ENCODE data around the gene STAT4.

Gene STAT4

DNA sequence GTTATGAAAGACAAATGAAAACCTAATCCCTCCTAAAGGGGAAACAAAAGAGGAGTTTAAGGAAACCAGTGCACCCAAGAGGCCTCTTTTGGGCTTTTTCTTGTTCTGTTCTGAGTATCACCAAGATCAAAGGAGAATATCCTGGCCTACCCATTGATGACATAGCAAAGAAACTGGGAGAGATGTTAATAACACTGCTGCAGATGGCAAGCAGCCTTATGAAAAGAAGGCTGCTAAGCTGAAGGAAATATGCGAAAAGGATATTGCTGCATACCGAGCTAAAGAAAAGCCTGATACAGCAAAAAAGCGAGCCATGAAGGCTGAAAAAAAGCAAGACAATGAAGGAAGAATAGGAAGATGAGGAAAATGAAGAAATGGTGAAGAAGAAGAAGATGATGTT, 23.6 kb upstream of the STAT4 start:
- no peak for DNase-seq

DNA sequence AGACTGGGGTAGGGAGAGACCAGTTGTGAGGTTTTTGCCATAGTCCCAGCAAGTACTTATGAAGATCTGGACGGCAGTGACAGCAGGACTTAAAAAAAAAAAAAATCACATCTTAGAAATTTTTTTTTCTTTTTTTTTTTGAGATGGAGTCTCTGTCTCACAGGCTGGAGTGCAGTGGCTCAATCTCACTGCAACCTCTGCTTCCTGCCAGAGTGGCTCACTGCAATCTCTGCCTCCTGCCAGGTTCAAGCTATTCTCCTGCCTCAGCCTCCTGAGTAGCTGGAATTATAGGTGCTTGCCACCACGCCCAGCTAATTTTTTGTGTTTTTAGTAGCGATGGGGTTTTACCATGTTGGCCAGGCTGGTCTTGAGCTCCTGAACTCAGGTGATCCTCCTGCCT, 22.4 kb upstream of the STAT4 start:
- no peak for DNase-seq

DNA sequence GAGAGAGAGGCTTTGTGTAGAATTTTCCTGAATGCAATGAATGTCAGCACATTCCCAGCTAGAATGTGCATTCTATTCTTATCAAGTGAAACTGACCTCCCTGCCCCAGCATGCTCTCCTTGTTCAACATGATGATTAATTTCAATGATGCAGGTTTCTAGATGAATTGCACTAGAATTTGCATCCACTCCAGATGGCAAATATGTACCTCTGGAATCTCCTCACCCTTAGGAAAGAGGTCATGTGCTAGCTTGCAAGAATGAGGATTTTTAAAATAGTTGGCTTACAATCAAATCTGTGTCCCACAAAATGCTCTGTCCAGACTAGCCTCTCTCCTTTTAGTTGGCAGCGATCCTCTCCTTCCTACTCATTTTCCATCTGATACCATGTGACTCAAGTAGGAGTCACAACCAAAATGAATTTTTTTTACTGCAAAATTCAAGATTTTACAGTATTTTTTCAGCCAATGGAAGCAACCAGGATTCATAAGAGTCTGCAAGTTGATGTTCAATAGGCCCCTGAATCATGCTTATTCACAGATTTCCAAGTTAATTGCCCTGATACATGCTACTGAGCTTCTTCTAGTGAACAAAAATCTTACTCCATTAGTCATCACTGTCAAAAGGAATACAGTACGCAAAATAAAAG, 21.0 kb upstream of the STAT4 start:
- no peak for DNase-seq

DNA sequence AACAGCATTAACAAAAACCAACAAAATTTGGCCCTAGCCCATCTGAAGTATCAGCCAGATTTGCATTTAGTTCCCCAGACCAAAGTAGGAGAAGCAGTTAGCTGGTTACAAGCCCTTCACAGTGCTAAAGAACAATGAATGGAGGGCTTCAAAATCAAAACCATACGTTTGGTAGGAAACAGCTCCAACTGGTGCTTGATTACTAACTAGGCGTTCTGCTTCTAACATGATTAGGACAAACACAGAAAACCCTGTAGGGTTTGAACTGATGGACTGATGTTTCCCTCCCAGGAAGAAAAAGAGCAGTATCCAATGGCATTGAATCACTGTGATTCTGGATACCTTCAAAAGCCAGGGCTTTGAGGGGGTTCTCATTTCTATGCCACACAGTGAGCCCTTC, 20.5 kb upstream of the STAT4 start:
- DNase-seq = no peak

DNA sequence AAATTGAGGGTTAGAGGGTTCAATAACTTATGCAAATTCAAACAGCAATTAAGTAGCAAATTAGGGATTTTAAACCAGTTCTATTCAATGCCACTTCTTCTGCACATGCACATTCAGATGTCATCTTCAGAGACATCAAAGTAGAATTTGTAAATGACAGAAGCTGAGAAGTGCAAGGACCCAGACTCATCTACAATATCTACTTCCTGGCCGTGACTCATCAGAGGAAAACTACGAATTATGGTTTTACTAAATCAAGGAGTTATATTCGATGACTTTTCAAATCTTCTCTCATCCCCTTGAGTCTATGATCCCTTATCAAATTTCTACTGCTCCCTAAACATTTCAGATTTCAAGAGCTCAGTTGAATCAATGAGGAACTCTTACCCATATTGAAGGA, 20.0 kb upstream of the STAT4 start:
- no peak for DNase-seq

DNA sequence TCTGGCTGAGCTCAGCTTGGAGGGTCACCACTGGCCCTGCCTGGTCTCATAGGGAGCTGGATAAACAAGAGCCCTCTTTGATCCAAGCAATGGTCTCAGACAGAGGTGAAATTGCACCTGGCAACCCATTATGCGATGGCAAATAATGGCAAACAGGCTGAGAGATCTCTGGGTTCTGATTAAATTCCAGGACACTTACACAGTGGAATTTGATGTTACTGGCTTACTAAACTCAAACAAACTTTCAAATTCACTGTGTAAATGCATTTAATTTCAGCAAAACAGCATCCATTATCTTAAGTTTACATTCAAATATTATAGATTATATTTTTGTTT, 19.5 kb upstream of the STAT4 start:
- no peak for DNase-seq

DNA sequence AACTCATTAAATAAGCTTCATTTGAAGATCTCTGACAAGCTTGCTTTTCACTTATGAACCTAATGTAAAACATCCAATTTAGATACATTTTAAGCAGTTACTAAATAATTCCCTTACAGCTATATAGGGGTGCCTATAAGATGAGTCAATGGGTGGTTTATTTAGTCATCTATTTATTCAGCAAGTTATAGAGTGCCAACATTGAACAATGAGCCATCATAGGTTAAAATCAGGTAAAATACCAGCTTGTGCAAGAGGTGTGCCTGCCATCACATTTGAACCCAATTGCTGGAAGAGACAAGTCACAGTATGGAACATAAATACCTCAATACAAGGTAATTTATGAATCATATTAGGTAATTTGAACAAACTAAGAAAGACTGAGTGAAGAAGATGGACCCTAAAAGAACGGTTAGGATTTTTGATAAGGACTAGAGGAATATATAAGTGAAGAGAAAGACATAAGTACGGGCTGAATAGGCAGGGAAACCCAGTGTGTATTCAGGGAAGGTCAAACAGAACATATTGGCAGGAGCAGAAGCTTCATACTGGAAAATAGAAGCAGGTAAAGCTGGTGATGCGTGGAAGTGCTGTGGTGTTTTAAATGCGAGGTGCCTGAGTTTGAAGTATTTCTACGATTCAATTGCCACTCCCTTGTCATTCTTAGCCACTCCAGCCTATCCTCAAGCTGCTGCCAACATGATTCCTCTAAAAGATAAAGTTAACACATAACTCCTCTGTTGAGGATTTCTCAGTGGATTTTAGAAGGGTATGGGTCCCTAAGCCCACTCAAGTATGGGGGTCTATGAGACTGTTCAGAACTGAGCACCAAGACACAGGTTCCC, 18.9 kb upstream of the STAT4 start:
- DNase-seq = no peak

DNA sequence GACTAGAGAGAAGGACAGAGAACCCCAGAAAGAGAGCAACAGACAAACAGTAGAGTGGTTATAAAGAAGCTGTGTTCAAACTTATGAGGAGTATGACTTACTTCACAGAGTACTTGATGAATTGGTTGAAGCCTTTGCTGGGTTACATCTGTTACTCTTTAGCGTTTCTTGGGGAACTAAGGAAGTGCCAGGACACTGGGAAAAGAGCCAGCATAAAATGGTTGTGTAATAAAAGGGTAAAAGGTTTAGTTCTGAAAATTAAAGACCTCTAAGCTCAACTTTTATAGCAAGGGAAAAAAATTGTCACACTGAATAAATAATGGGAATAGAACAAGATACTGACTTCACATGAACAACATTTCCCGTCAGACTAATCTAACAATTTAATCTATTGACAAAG, 17.0 kb upstream of the STAT4 start:
- DNase-seq = no peak

DNA sequence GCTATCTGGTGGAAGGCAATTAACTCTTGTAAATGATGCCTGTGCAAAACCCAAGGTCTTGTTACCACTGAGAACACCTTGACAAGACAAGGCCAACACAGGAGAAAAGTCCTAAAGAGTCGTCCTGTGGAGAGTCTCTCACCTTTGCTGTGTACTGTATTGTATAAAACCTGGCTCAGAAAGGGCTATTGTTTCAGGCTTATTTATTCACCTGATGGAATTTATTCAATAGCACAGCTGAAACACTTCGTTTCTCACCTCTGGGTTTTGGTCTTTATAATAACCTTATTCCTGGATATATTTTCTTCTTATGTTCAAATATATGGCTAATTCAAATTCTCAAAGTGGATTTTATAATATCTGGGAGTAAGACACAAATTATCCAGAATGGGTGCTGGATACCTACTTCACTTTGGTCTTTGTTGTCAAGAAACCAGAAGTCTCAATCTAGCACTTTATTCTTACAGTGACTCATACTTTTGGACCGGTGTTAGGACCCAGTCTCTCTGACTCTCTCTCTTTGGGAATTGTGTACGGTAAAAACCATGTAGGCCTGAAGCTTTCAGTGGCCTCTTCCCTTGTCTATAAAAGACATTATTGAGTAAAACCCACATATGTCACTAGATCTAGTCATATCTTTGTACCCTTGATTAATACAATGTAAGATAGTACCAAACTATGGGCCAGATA, 16.1 kb upstream of the STAT4 start:
- no peak for DNase-seq

DNA sequence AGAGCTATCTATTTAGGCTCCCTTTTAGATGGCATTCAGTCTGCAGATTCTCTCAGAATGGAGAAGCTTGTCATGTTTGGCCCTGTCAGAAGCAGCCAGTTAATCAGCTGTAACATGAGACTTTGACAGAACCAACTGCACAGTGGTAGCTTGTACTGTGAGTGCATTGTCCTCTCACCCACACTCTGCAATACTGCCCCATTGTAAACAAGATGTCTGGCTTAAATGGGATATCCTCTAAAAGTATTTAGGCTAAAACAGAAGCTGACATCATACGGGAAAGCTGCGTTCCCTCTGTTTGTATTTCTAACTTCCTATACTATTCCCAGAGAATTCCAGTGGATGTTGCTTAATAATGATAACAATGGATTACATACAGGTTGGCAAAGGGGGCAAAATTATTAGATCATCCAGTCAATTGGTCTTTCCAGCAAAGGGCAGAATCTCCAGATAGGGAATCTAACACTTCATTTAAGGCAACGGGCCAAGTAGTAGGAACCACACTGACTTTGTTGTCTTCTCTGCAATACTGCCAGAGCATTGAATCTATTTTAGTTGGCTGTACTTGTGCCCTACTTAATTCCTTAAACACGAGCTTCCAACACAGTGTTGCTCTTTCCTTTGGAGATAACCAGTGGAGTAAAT, 15.4 kb upstream of the STAT4 start:
- DNase-seq = no peak

DNA sequence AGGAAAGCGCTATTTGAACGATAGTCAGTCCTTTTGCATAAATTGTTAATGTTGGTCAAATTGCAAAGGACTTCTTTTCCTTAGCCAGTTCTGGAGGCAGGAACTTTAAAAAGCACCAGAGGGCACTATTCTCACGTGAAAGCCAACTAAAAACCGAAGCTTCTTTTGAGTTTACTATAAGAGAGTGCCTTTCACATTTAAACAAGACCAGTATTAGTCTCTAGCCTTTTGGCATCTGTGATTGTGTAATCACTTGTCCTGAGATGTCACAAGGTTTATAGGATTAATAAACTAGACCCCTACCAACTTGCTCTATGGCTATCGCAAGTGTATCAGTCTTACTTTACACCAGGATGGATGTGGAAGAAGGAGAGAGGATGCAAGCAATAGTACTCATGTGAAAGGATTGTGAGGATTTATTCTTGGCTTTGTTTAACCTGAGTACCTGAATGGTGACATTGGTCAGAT, 14.4 kb upstream of the STAT4 start:
- DNase-seq = peak; percentile 73

DNA sequence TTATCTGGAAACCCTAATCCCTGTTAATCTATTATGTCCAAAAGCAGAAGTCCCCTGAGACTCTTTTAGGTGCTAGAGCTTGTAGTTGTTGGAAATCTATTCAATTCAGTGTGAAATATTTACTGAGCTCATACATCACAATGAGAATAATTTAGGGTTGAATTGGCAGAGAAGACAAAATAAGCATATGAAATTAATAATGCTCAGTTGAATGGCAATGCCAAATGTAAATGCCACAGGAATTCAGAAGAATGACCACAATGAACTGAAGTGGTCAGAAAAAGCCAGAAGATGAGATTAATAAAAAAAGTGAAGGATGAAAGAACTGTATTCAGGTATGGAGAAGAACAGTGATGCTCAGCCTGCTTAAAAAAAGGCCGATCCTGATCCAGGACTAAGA, 8.0 kb upstream of the STAT4 start:
- no peak for DNase-seq

DNA sequence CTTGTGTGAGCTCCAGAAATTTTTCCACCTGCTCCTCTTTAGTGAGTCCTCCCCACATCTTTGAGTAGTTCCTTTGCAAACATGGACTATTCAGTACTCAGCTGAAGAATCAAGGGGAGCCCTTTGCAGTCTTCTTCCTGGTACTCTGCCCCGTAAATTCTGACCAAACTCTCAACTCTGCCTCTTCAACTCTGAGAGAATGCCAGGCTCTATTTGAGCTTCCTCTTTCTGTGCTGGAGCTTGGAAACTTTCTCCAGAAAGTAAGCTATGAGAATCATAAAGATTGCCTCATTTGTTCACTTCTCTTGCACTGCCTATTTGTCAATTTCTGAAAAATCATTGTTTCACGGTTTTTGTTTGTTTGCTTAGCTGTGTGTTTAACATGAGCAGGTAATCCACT, 7.4 kb upstream of the STAT4 start:
- peak; percentile 59 for DNase-seq

DNA sequence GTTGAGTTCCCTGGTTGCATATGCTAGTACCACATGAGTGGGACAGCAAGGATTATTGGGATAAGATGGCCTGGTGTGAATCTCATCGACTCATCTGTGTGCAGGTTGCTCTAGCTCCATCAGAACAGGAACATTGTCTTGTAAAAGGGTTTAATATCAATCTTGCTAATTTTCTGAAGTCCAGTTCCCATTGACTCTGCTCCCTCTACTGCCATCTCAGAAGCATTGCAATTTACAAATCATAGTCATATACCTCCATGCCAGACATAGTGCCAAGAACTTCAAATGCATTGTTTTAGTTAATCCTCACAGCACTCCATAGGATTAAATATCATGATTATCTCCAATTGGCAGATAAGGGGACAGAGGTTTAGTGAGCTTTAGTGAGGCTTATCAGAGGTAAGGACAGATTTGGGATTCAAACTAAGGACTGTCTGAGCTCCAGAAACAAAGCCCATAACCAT, 4.8 kb upstream of the STAT4 start:
- peak; percentile 70 for DNase-seq

DNA sequence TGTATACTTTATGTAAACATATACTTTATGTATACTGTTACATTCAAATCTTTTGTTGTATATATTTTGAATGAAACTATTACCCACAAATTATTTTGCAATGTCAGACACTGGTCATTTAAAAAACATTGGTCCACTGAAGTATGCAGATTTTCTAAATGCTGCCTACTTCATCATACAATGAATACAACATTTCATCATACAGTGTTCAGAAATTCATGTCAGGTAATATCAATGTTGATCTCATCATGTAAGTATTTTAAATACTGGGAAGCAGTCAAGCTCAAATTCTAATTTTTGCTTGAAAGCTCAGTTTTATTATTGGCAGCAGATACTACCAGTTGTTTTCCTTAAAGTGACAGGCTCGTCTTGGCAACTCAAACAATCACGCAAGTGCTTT, 2.9 kb upstream of the STAT4 start:
- DNase-seq = no peak

DNA sequence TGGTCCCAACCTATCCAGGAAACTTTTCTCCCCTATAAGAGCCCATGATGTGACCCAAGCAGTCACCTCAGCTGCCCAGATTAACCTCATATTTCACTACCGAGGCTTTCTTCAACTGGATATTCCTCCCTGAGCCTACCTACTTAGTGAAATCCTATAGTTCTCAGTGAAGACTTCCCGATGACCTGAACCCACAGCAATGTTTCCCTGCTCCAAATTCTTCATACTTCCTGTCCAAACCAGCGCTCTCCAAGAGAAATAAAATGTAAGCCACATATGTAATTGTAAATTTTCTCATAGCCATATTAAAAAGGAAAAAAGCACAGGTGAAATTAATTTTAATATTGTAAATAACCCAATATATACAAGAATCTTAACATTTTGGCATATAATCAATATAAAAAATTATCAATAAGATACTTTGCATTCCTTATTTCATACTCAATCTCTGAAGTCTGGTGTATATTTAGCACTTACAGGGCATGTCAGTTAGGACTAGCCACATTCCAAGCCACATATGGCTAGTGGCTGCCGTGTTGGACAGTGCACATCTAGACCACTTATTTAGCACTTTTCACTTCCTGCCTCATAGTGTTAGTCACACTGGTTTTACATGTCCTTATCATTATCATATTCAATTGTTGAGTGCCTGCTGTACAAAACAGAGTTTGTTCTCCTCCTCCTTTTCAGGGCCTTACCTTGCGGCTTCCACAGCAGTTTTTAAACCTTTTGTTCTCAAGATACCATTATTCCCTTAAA, 1.9 kb upstream of the STAT4 start:
- peak; percentile 80 for DNase-seq

DNA sequence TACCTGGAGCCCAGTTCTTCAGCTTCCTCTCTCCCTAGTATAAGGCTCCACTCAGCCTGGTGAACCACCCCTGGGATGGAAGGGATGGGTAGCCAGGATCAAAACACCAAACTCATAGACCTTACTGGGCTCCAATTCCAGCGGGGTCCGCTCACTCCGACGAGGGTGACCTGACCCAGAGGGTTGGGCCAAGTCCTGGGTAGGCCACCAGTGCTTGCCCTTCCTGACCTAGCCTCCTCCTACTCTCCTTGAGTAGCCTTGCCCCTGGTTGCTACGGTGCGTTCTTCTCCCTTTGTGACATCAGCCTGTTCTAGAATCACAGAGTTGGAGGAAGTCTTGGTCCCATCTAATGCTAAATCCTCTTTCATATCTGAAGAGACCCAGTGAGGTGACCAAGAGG, 537 bp upstream of the STAT4 start:
- DNase-seq = no peak

DNA sequence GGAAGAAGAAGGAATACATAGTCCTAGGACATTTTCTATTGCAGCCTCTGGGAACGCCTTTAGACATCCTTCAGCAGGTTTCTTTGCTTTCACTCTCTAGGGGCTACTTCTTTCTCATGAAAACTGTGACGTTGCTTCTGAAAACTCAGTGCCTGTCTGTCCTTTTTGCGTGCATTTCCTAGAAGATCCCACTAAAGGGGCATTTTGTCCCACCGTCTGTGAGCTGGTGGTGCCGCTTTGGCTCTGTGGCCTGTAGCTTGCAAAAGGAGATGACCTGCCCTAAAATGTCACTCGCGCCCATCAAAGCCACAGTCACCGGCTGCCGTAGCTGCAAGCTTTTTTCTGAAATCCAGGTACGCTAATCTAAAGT, 579 bp downstream of the STAT4 start:
- peak; percentile 36 for DNase-seq

DNA sequence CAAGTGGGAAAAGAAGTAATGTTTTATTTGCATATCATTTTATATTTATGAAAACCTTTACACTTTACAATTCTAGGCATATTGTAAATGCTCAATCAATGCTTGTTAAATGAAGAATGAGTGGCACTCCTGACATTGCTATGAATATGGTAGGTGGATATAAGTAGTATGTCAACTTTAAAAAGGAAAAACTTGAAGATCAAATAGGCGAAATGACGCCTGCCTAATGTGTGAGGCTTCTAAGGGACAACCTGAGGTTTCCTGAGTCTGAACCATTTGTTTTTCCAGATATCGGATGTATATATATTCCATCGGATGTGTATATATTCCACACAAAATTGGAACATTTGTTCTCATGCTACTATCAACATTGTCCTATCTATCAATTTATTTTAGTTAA, 1.4 kb downstream of the STAT4 start:
- DNase-seq = no peak

DNA sequence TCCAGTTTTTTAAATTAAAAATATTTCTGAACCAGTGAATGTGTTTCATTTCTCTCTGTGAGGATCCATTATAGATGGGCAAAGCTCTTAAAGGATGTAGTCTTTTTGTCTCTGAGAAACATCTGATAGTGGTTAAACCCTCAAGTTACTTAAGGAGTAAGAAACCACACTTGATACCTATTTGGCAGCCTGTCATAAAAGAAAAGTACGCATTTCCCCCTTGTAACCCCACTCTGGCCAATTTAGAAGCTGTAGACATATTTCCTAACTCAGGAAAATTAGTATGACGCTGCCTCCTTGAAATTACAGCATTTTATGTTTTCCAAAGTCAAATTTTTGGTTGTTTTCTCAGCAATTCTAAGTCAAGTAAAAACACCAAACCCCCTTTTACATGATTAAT, 2.0 kb downstream of the STAT4 start:
- DNase-seq = peak; percentile 33

DNA sequence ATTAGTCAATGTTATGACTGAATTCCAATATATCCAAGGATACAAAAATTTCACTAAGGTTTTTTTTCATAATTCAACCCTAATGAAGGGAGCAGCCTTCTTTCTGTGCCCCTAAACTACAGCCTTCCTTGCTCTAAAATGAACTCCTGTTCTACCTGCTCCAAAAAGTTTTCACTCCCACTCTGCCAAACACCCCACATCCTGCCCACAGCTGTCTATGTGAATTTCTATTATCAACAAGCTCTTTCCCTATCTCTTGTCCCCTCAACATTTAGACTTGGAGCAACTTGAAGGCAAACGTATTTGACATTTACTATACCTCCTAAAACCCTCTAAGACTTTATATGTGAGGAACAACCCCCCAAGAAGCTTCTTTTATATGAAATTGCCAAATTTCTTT, 2.5 kb downstream of the STAT4 start:
- no peak for DNase-seq

DNA sequence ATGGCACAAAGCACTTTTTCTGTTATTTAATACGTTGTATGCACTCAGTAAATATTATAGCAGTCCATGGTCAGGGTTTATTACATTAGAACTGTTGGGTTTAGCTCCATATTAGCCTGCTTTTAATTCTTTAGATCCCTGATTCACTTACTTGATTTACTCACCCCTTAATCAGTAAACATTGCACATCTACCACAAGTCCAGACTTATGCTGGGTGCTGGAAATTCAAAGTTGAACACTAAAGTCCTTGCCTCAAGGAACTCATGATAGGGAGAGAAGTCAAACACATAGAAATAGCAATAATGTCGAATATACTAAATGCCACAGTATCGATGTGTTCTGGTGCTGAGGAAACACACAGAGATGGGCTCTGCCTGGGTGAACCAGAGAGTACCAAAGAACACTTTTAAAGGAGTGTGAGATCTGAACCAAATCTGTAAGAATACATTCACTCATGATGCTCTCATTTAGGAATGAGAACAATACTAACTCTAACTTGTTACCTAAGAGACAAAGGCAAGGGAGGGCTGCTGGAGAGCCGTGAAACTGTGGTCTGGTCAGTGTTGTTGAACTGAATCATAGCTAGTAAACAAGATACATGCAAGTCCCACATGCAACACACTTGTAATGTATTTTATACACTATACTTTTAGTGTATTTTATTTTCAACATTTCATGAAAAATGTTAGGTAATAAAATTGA, 4.9 kb downstream of the STAT4 start:
- DNase-seq = no peak
